ENCODE data around the gene TARS3.
A peak's percentile ranks its signal among the peaks of the same experiment; 100 is the strongest.
"Not testable (repeated sequence)": the region's sequence is repeated elsewhere in the genome, so short reads cannot be mapped to it uniquely, and the experiment has no call there.

Gene TARS3

DNA sequence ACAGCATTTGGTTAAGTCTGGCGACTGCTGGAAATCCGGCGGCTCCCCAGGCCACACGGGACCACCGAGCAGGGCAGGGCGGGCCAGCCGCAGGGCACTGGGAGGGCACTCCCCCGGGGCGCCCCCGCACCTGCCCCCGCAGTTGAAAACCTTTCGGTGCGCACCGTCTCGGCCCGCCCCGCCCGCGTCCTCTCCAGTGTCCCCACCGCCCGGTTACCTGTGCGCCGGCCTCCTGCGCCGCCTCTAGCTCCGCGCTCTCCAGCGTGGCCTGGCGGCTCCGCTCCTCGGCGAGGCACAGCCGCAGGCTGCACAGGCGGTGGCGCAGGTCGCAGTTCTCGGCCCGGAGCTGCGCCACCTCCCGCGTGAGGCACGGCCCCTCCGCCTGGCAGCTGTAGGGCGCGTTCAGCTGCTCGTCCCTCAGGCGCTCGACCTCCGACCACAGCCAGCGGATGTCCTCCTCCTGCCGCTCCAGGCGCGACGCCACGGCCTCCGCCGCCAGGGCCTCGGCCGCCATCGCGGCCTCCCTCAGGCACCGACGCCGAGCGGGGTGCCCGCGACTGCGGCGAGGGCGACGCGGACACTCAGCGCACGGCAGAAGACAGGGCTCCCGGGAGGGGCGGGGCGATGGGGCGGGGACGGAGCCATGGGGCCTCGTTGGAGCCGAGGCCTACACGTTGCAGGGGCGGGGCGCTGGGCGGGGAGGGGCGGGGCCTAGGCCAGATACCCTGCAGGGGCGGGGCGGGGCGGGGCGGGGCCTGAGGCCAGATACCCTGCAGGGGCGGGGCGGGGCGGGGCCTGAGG lies at the start of gene TARS3:
TARS3 (minus strand) TSS at position 600 of the 801 bp plus-strand sequence; CDS start at position 514, 86 bp downstream.
- Histone ChIP-seq H3K4me1 (ENCODE audit: control insufficient read depth, insufficient read depth, low read length) (peaks cover 4% of the 10 kb centered on the region), H3K9me3 (ENCODE audit: control insufficient read depth, low read length) (no peaks in the 10 kb centered on the region), H3K4me3 (ENCODE audit: low read length) (peak within 1 kb of the TSS; percentile 53), H3K27me3 (ENCODE audit: control insufficient read depth, insufficient read depth, low read length) (no peaks in the 10 kb centered on the region), H3K36me3 (ENCODE audit: control insufficient read depth, insufficient read depth, low read length) (peaks cover 6% of the 10 kb centered on the region), H3K9ac (ENCODE audit: low read length) (peak within 1 kb of the TSS; percentile 74)

DNA sequence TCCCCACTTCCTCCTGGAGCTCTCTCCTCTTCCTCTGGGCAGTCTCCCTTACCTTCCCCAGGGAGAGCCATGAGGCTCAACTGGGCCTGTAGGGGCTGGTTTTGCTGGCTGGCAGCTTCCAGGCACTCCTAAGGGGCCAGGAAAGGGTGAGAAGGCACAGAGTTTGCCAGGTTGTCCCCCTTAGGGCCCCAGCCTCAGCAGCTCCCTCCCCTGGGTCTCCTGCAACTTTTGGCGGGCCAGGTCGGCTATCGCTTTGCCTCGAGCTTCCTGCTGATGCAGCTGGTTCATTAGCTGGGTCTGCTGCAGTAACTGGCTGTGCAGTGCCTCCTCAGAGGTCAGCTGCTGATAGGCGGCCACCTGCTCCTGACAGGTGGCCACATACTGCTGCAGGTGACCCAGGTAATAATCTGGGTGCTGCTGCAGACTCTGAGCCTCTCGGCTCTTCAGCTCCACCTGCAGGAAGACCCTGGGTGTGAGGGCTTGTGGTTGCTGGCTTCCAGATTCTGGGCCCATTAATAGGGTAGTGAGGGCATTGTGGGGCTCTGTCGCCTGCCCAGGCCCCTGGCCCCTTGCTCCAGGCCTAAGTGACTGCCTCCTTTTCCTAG lies 49.3 kb upstream of the TARS3 start:
- Histone ChIP-seq H3K36me3 (ENCODE audit: control insufficient read depth, insufficient read depth, low read length) (no peaks in the 10 kb centered on the region), H3K4me1 (ENCODE audit: control insufficient read depth, insufficient read depth, low read length) (peaks cover 10% of the 10 kb centered on the region), H3K27me3 (ENCODE audit: control insufficient read depth, insufficient read depth, low read length) (no peaks in the 10 kb centered on the region), H3K9me3 (ENCODE audit: control insufficient read depth, low read length) (no peaks in the 10 kb centered on the region), H3K9ac (ENCODE audit: low read length) (no peak overlapping the region), H3K4me3 (ENCODE audit: low read length) (no peak overlapping the region)

DNA sequence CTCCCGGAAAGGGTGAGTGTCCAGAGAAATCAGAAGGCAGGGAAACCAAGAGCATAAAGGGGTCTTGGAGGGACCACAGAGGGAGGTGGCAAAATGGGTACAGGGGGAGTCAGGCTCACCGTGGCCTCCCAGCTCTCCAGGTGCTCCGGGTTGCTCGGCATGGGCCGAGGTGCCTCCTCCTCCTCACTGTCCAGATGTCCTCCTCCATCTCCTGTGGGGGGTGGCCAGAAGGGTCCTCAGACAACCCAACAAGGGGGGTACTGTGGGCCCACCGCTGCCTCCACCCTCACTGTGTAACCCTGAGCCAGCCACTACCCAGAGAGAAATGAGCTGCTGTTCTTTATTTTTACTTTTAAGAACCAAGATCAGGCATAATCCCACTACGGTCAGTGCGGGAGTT lies 48.6 kb upstream of the TARS3 start:
- Histone ChIP-seq H3K9me3 (ENCODE audit: control insufficient read depth, low read length) (no peaks in the 10 kb centered on the region), H3K4me3 (ENCODE audit: low read length) (no peak overlapping the region), H3K4me1 (ENCODE audit: control insufficient read depth, insufficient read depth, low read length) (peaks cover 3% of the 10 kb centered on the region), H3K9ac (ENCODE audit: low read length) (no peak overlapping the region), H3K27me3 (ENCODE audit: control insufficient read depth, insufficient read depth, low read length) (no peaks in the 10 kb centered on the region), H3K36me3 (ENCODE audit: control insufficient read depth, insufficient read depth, low read length) (no peaks in the 10 kb centered on the region)

DNA sequence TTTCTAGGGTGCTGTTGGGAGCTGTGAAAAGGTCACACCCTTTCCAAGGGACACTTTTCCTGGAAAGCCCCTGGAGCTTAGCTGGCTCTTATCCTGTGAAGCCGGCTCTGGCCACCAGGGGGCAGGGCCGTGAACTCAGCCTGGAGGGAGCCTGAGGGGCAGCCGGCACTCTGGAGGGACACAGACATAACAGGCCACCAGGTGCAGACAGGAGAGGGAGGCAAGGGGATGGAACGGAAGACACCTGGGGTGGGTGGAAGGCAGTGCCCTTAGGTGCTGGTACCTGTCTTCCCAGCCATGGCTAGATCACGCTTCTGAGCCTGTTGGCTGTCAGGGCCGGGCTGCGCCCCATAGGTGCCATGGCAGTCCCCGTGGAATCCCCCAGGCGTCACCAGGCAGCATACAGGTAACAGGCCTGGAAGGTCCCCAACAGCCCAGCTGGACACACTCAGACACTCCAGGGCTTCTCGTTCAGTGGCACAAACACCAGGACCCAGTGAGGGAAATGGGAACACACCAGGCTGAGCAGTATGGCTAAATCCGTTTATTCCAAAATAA lies 42.9 kb upstream of the TARS3 start:
- H3K9me3 ChIP-seq (ENCODE audit: control insufficient read depth, low read length); H3K4me1 ChIP-seq (ENCODE audit: control insufficient read depth, insufficient read depth, low read length); H3K4me3 ChIP-seq (ENCODE audit: low read length); H3K27me3 ChIP-seq (ENCODE audit: control insufficient read depth, insufficient read depth, low read length); H3K36me3 ChIP-seq (ENCODE audit: control insufficient read depth, insufficient read depth, low read length); H3K9ac ChIP-seq (ENCODE audit: low read length): not testable (repeated sequence)

DNA sequence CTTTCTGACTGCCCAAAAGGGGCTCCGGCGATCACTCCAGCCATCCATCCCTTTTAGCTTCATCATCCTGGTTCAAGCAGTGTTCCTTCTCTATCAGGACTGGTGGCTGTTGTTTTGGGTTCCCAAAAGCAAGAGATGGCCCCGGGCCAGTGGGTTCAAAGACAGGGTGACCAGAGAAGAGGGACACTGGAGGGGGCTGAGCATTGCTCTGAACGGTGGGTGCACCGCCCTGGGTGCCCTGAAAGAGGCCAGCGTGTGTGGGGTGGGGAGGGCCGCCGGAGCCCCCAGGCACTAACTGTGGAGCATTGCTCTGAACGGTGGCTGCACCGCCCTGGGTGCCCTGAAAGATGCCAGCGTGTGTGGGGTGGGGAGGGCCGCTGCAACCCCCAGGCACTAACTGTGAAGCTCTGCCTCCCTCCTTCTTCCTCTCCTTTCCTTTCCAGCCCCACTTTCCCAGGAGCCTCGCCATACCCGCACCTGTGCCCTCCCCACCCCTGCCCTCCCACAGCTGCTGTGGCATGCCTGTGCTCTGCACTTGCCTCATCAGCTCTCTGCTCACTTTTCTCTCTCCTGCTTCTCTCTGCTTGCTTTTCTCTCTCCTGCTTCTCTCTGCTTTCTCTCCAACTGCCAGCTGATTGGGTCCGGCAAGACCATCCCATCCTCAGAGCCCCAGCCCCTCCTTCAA lies 41.6 kb upstream of the TARS3 start:
- no peaks in the 10 kb centered on the region for H3K4me1 ChIP-seq (ENCODE audit: control insufficient read depth, insufficient read depth, low read length)
- no peaks in the 10 kb centered on the region for H3K9me3 ChIP-seq (ENCODE audit: control insufficient read depth, low read length)

DNA sequence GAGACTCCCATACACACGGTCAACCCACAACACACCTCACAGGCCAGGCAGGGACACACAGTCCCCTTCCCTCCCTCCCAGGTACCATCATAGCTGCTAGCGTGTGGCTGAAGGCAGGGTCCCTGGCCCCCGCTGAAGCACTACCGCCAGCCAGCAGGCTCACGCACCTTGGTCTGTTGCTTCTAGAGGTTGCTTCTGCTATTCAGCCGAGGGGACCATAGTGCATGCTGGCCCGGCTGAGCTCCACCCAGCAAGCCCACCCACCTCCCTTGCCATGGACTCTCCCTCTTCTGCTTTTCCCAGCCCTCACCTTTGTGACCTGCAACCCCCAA lies 41.0 kb upstream of the TARS3 start:
- not testable (repeated sequence) for H3K4me3 ChIP-seq (ENCODE audit: low read length); H3K27me3 ChIP-seq (ENCODE audit: control insufficient read depth, insufficient read depth, low read length); H3K4me1 ChIP-seq (ENCODE audit: control insufficient read depth, insufficient read depth, low read length); H3K9ac ChIP-seq (ENCODE audit: low read length); H3K36me3 ChIP-seq (ENCODE audit: control insufficient read depth, insufficient read depth, low read length); H3K9me3 ChIP-seq (ENCODE audit: control insufficient read depth, low read length)

More for the DNA sequence above, 41.6 kb upstream of the TARS3 start:
- H3K27me3 ChIP-seq (ENCODE audit: control insufficient read depth, insufficient read depth, low read length), result no peaks in the 10 kb centered on the region
- no peak overlapping the region for H3K9ac ChIP-seq (ENCODE audit: low read length)
- H3K36me3 ChIP-seq (ENCODE audit: control insufficient read depth, insufficient read depth, low read length), result no peaks in the 10 kb centered on the region
- H3K4me3 ChIP-seq (ENCODE audit: low read length), result no peak overlapping the region

DNA sequence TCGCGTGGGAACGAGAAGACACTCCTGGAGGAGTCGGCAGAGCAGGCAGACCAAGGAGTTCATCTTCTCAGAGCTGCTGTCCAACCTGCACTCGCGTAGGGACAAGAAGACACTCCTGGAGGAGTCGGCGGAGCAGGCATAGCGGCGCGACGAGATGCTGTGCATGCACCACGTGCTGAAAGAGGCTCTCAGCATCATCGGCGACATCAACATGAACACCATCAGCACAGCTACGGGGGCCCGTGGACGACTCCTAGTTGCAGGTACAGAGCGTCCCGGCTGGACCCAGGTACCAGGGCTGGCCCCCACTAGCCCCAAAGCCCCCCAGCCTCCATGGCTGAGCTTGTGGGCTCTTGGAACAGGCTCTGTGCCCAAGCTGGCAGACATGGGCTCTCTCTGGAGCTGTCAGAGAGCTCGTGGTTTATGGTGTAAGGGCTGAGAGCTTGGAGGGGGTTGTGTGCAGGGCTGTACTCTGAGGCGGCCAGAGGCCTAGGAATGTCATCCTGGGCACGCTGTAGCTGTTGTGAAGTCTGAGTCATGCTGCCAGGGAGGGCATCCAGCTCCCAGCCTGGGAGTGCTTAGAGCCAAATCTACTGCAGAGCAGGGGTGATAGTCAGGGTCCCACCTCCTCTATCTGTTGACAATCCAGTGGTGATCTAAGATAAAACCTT lies 40.5 kb upstream of the TARS3 start:
- not testable (repeated sequence) for H3K4me3 ChIP-seq (ENCODE audit: low read length); H3K36me3 ChIP-seq (ENCODE audit: control insufficient read depth, insufficient read depth, low read length); H3K27me3 ChIP-seq (ENCODE audit: control insufficient read depth, insufficient read depth, low read length); H3K9ac ChIP-seq (ENCODE audit: low read length); H3K4me1 ChIP-seq (ENCODE audit: control insufficient read depth, insufficient read depth, low read length); H3K9me3 ChIP-seq (ENCODE audit: control insufficient read depth, low read length)

DNA sequence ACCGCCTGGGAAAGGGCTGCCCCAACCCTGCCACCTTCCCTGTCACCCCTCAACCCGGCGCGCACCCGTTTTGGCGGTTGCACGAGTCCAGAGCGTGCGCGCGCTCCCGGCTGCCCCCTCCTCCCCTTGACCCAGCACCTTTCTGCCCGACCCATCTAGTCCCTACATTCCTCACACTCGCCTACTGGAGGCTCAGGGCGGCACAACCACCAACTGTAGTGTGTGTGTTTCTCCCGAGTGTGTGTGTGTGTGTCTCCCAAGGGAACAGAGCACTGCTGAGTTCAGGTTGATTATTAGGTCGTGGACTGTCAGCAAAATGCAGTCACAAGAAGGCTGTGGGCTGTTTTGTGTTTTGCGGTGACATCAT lies 22.4 kb upstream of the TARS3 start:
- not testable (repeated sequence) for H3K9me3 ChIP-seq (ENCODE audit: control insufficient read depth, low read length); H3K4me1 ChIP-seq (ENCODE audit: control insufficient read depth, insufficient read depth, low read length); H3K4me3 ChIP-seq (ENCODE audit: low read length); H3K27me3 ChIP-seq (ENCODE audit: control insufficient read depth, insufficient read depth, low read length); H3K36me3 ChIP-seq (ENCODE audit: control insufficient read depth, insufficient read depth, low read length); H3K9ac ChIP-seq (ENCODE audit: low read length)

DNA sequence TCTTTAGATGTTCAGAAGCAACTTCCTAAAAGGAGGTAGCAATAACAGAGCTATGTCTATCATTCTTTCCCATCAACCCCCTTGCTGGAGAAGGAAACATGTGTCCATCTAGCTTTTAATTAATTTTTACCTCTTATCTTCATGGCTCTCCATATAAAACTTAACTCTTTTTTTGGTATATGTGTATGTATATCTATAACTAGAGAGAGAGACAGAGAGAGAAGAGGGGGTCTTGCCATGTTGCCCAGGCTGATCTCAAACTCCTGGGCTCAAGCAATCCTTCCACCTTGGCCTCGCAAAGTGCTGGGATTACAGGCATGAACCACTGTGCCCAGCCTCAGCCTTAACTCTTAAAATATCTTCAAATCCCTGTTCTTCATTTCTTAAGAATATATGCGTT lies 10.6 kb upstream of the TARS3 start:
- H3K27me3 ChIP-seq (ENCODE audit: control insufficient read depth, insufficient read depth, low read length); H3K4me1 ChIP-seq (ENCODE audit: control insufficient read depth, insufficient read depth, low read length); H3K36me3 ChIP-seq (ENCODE audit: control insufficient read depth, insufficient read depth, low read length); H3K9me3 ChIP-seq (ENCODE audit: control insufficient read depth, low read length); H3K9ac ChIP-seq (ENCODE audit: low read length); H3K4me3 ChIP-seq (ENCODE audit: low read length): not testable (repeated sequence)

DNA sequence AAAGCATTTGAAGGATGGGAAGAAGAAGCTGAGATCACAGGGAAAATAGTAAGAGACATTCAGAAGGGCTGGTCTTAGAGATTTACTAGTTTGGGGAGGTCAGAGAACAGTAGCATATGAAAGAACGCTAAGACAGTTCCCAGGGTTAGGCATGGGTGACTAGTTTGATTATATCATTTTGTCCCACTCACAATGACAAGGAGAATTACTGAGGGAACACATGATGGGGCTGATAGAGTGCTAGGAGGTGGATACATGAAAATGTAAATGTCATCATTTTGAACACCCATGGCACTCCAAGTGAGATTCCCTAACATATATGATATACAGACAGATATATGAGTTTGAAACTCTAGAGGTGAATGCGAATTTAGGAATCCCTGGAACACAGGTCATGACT lies 9.3 kb upstream of the TARS3 start:
- no peaks in the 10 kb centered on the region for H3K9me3 ChIP-seq (ENCODE audit: control insufficient read depth, low read length)
- H3K9ac ChIP-seq (ENCODE audit: low read length), result no peak overlapping the region
- no peak overlapping the region for H3K4me3 ChIP-seq (ENCODE audit: low read length)
- no peaks in the 10 kb centered on the region for H3K27me3 ChIP-seq (ENCODE audit: control insufficient read depth, insufficient read depth, low read length)
- no peaks in the 10 kb centered on the region for H3K4me1 ChIP-seq (ENCODE audit: control insufficient read depth, insufficient read depth, low read length)
- H3K36me3 ChIP-seq (ENCODE audit: control insufficient read depth, insufficient read depth, low read length), result no peaks in the 10 kb centered on the region

DNA sequence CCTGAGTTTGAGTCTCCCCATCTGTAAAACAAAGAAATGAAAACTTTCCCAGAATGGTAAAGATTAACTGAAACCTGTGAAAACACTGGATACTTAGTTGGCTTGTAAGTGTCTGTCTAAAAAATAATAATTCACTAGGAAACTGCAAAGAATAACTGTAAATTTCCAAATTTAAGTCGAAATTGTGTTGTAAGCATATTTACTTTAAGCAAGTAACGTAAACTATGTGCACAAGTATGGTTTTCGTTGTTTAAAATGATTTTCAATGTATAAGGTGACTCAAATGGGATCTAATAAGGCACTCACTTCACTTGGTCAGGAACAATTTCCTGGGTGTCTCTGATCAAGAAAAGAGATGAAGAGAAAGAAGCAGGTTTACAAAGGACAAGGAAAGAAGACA lies 8.5 kb upstream of the TARS3 start:
- no peaks in the 10 kb centered on the region for H3K36me3 ChIP-seq (ENCODE audit: control insufficient read depth, insufficient read depth, low read length)
- H3K9ac ChIP-seq (ENCODE audit: low read length), result no peak overlapping the region
- no peaks in the 10 kb centered on the region for H3K4me1 ChIP-seq (ENCODE audit: control insufficient read depth, insufficient read depth, low read length)
- H3K9me3 ChIP-seq (ENCODE audit: control insufficient read depth, low read length), result no peaks in the 10 kb centered on the region
- H3K4me3 ChIP-seq (ENCODE audit: low read length), result no peak overlapping the region
- no peaks in the 10 kb centered on the region for H3K27me3 ChIP-seq (ENCODE audit: control insufficient read depth, insufficient read depth, low read length)

DNA sequence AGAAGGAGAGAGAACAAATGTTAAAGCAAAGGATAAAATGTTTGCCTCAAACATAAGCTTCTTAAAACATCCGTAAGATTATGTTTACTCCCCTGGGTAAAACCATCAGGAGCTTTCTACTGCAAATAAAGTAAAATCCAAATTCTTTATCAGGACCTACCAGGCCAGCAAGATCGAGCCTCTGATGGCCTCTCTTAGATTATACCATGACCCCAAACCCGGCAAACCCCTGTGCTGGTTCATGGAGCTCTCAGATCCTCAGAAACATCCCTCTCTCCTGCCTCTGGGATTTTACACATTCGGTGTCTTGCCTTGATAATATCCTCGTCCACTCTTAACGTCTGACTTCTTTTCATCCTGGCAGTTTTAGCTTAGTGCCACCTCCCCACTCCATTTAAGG lies 7.5 kb upstream of the TARS3 start:
- H3K27me3 ChIP-seq (ENCODE audit: control insufficient read depth, insufficient read depth, low read length), result no peaks in the 10 kb centered on the region
- no peaks in the 10 kb centered on the region for H3K4me1 ChIP-seq (ENCODE audit: control insufficient read depth, insufficient read depth, low read length)
- H3K9ac ChIP-seq (ENCODE audit: low read length), result no peak overlapping the region
- no peak overlapping the region for H3K4me3 ChIP-seq (ENCODE audit: low read length)
- H3K9me3 ChIP-seq (ENCODE audit: control insufficient read depth, low read length), result no peaks in the 10 kb centered on the region
- H3K36me3 ChIP-seq (ENCODE audit: control insufficient read depth, insufficient read depth, low read length), result no peaks in the 10 kb centered on the region

All from mucosa of stomach (tissue), 1 donor.